Raji (cell line): Measurements from ENCODE around the gene SH2D3C.

Experiments
- POLR2A ChIP-seq: IDR thresholded peaks from 2 replicates; pipeline ENCODE4 v1.6.1; 2011; ENCODE audit warnings: low read depth, low read length, control low read depth; ENCODE audit not compliant: insufficient read depth

SH2D3C gene, protein sequence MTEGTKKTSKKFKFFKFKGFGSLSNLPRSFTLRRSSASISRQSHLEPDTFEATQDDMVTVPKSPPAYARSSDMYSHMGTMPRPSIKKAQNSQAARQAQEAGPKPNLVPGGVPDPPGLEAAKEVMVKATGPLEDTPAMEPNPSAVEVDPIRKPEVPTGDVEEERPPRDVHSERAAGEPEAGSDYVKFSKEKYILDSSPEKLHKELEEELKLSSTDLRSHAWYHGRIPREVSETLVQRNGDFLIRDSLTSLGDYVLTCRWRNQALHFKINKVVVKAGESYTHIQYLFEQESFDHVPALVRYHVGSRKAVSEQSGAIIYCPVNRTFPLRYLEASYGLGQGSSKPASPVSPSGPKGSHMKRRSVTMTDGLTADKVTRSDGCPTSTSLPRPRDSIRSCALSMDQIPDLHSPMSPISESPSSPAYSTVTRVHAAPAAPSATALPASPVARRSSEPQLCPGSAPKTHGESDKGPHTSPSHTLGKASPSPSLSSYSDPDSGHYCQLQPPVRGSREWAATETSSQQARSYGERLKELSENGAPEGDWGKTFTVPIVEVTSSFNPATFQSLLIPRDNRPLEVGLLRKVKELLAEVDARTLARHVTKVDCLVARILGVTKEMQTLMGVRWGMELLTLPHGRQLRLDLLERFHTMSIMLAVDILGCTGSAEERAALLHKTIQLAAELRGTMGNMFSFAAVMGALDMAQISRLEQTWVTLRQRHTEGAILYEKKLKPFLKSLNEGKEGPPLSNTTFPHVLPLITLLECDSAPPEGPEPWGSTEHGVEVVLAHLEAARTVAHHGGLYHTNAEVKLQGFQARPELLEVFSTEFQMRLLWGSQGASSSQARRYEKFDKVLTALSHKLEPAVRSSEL

DNA sequence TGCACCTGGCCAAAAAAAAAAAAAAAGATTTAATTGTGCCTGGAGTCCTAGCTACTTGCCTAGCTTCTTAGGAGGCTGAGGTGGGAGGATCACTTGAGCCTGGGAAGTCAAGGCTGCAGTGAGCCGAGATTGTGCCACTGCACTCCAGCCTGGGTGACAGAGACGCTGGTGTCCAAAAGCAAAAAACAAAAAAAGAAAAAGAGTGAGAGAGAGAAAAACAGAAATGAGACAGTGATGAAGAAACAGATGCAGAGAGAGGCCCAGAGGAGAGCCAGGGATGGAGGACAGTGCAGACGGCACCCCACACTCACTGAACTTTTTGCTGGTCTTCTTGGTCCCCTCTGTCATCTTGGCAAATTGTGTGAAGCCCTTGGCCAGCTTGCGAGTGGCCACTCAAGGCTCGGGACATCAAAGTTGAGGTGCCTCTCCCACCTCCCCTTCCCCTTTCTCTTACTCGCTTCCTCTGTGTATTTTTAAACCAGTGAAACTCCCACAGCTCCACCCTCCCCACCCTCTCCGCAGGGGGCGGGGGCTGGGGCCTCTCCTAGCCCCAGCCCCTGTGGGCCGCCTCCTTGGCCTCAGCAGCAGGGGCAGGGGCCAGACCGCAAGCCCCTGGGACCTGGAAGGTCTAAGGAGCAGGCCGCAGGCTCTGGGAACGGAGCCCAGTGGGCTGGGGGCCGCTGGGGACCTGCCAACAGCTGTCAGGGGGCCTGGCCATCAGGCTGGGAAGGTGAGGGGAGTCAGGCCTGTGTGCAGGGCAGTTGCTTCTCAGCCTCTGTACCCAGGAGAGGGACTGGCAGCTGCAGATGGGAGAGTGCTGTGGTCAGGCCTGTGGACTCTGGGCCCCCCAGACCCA is at the start of gene SH2D3C:
Gene SH2D3C (minus strand): TSS at position 387 of the 856 bp plus-strand sequence. CDS start 39 bp downstream, at position 348.
- peak; percentile 69 for TF ChIP-seq POLR2A

DNA sequence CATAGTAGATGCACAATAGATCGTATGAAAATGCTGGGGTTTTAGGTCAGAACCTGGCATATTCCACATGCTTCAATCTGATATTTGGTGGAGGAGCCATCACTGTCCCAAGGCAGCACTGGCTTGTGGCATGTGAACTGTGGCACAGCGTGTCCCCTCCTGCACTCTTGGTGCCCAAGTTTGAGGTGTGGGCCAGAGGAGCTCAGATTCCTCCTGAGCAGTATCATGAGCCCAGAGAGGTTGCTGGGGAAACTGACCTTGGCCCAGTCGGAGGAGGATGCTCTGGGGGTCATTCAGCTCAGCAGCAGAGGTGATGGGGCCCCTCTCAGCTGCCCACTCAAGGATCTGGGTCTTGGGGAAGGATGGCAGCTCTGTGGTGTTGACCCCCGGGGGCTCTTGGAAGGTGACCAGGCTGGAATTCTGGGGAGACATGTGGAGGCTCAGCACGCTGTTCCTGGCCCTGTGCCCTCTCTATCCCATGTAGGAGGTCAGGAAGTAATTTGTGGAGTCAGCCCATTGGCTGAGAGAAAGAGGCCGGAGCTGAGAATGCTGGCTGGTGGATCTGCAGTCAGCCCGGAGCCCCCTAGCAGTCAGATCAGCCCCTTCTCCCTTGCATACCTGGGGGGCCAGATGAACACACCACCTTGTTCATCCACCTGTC is 47.9 kb upstream of the SH2D3C start:
- no peak for TF ChIP-seq POLR2A

DNA sequence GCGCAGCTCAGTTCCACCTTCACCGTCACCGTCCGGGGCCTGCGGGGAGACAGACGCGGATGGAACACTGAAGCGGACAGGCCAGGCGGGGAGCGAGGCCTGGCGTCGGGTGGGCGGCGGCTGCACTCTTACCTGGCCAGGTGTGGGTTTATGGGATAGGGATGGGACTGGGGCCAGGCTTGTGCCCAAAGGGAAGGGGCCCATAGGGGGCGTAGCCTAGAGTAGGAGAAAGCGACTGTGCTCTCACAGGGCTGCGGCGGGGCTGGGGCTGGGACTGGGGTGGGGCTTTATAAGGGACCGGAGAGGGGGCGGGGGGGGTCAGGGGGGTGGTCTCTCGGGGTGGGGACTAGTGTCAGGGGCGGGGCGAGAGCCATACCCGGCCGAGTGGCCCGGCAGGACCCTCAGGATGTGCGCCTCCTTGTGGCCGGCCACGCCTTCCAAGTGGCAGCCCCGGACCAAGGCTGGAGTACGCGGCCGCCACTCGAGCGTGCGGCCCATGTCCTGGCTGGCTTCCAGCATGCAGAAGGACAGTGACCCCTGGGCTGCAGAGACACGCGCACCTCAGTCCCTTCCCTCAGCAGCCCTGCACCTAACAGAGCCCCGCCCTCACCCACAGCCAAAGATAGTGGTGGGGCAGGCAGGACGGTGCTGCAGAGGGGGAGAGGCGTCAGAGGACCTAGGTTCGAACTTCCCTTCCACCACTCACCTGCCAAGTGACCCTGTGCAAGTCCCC is 47.0 kb upstream of the SH2D3C start:
- no peak for TF ChIP-seq POLR2A

DNA sequence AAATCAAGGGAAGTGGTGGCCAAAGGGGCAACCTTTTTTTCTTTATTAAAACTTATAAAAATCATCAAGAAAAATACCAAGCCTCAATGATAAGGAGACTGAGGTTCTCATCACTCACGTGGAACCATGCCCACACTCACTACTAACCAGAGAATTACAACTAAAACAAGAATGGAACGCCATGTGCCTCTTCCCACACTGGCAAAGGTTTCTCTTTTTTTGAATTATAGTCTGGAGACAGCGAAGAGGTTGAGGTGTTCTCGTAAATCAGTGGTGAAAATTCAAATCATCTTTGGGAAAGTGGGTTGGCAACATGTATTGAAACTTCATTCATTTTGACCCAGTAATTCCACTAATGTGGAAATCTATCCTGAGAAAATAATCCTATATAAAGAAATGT is 43.6 kb upstream of the SH2D3C start:
- TF ChIP-seq POLR2A = no peak

DNA sequence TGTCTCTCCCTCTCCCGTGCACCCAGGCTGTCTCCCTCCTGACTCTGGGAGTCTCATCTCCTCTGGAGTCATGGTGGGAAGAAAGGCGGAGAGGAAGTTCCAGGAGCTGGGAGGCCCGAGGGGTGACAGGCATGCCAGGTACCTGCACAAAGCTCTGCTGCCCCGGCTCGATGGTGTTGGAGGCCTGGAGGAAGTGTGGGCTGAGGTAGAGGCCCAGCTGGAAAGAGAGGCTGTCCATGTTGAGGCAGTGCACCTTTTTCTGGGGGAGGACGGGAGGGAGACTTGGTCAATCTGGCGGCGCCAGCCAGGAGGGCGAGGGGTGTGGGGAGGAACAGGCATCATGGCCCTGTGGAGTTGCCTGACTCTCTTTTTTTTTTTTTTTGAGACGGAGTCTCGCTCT is 40.1 kb upstream of the SH2D3C start:
- no peak for TF ChIP-seq POLR2A

DNA sequence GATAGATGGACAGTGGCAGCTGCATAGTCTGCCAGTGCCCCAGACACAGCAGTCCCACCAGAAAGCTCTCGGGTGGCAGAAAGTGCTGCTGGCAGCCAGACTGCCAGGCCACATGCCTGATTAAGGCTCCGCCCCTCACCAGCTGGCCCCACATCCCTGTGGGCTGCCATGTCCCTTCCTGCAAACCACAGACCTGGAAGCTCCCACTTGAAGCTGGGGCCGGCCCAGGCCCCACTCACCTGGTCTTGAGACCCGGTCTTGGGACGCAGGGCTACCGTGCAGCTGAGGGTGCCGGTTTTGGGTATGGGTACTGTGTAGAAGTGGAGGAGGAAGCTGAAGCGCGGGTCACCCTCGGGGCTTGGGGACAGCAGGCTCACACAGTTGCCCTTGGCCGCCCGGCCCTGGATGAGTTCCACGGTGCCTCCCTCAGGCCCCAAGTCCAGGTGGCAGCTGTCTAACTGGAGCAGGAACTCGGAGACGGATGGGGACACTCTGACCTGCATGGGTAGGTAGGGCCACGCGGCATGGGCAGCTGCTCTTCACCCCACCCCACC is 39.5 kb upstream of the SH2D3C start:
- no peak for TF ChIP-seq POLR2A

DNA sequence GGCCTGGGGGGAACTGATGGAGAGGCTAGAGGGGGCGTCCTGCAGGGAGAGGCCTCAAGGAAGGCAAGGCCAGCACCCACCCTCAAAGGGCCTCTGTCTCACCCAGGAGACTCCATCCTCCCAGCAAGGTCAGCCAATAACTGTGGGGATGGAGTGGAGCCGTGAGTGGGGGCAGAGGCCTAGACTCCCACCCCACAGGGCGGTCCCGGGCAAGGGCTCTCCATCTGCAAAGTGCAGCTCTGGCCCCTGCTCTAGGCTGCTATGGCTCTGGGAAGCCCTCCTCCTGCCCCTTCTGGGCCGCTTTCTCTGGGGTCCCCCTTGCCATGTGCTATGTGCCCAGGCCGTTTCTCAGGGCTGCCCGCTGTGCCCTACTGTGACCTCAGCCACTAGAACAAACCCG is 38.3 kb upstream of the SH2D3C start:
- TF ChIP-seq POLR2A = no peak

DNA sequence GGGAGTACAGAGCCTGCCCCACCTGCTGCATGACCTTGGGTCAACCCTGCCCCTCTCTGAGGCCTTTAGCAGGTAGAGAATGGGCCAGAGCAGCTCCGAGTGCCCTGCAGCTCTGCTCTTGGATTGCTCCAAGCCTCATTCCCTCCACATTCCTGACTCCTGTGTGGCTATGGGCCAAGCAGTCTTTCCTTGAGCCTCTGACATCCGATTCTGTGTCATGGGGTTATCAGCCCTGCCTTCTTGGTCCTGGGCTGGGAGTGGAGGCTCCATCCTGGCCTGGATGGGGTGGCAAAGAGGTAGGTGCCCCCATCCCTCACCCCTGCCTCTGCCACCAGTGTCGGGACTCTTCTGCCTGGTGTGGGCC is 37.9 kb upstream of the SH2D3C start:
- no peak for TF ChIP-seq POLR2A

DNA sequence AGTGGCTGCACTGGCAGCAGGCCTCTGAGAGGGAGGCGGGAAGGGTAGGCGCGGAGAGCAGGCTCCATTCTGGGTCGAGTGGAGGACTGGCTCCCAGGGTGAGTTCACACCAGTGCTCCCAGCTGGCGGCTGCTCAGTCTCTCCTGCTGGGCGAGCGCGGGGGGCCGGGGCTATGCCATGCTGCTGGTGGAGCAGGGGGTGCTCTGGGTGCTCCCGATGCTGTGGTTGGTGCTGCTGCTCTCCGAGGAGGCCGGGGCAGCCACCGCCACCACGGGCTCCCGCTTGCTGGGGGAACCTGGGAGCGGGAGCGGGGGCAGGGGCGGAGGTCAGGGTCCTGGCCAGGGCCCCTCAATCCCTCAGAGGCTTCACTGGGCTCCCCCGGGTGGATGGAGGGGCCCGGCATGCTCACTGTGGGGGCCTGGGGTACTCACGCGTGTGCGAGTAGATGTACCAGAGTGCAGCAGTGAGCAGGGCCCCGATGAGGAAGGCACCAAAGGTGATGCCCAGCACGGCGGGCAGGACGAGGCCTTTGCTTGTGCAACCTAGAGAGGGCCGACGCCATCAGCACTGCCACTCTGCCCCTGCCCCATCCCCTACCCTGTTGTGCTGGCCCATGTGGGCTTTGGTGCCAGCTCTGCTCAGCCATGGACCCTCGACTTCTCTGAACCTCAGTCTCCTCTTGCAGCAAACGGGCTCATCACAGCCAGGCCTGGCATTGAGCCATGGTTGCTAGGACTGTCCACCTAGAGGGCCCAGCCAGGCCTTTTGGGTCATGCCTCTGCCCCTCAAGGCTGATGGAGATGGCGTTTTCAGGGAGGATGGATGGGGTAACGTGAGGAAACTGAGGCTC is 37.3 kb upstream of the SH2D3C start:
- no peak for TF ChIP-seq POLR2A

DNA sequence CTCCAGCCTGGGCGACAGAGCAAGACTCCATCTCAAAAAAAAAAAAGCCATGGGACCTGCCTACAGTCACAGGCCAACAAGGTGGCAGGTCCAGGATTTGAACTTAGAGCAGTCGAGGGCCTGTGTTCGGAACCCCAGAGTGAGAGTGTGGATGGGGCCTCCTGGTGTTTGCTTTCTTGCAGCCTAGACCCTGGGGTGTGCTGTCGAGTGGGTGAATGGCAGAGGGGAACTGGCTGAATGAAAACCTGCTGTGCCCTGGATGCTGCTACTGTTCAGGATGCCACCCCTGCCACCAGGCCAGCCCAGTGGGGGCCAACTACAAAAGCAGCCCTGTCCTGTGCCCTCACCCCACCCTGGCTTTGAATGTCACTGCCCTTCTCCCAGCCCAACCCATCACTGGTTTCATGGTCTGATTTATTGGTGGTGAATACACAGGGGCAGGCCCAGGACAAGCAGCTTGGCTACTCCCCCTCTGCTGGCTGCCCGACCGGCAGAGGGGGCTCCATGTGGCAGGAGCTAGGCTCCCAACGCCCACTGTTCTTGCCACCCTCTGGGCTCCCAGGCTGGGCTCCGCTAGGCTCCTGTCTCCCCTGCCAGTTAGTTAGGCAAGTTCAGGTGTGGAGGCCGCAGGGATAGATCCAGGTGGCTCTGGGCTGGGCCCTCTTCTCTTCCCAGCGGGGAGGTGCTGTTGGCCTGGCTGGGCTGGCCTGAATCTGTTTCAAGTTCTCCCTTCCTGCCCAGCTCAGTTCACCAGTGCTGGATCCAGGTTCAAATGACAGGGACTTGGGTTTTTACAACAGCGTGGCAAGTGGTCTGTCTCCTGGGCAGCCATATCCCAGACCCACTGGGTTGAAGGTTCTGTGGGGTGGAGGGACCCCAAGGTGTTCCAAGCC is 36.4 kb upstream of the SH2D3C start:
- no peak for TF ChIP-seq POLR2A

DNA sequence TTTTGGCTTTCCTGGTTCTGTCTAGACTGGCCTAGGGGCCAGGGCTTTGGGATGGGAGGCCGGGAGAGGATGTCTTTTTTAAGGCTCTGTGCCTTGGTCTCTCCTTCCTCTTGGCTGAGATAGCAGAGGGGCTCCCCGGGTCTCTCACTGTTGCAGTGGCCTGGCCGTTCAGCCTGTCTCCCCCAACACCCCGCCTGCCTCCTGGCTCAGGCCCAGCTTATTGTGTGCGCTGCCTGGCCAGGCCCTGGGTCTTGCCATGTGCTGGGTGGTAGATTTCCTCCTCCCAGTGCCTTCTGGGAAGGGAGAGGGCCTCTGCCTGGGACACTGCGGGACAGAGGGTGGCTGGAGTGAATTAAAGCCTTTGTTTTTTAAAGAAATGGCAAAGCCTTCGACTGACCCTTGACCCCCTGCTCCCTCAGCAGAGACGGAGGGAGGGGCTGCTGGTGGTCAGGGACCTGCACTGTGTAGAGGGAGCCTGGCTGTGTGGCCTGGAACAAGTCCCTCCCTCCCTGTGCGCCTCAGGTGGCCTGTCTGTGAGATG is 35.3 kb upstream of the SH2D3C start:
- TF ChIP-seq POLR2A = no peak

DNA sequence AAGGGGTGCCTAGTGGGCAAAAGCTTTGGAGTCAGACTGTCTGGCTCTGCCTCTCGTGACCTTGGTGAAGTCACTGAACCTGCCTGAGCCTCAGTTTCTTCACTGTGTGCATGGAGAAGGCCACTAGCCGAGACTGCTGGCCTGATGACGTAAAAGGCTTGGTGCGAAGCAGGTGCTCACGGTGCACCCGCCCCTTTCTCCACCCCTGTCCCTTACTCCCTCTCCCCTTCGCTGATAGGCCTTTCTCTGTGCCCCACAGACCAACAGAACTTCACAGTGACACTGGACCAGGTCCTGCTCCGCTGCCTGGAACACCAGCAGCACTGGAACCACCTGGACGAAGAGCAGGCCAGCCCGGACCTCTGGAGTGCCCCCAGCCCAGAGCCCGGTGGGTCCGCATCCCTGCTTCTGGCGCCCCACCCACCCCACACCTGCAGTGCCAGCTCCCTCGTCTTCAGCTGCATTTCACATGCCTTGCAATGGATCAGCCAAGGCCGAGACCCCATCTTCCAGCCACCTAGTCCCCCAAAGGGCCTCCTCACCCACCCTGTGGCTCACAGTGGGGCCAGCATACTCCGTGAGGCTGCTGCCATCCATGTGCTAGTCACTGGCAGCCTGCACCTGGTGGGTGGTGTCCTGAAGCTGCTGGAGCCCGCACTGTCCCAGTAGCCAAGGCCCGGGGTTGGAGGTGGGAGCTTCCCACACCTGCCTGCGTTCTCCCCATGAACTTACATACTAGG is 34.6 kb upstream of the SH2D3C start:
- TF ChIP-seq POLR2A = no peak
